Measurements from ENCODE around the gene UBE2F.
"Not testable (repeated sequence)": the region's sequence is repeated elsewhere in the genome, so short reads cannot be mapped to it uniquely, and the experiment has no call there.

Gene UBE2F

GRCh38 chr2:237980087-237980486, 13.3 kb downstream of the UBE2F start:
- no peak for DNase-seq (ENCODE audit: low read depth)

- no peak for DNase-seq (ENCODE audit: low read depth)
Measured at GRCh38 chr2:237980751-237981150, 13.9 kb downstream of the UBE2F start.

- not testable (repeated sequence) for DNase-seq (ENCODE audit: low read depth)
Measured at GRCh38 chr2:237981621-237982020, 14.8 kb downstream of the UBE2F start.

GRCh38 chr2:237982039-237982725, 15.4 kb downstream of the UBE2F start:
- no peak for DNase-seq (ENCODE audit: low read depth)

GRCh38 chr2:237983922-237984321, 17.1 kb downstream of the UBE2F start:
- no peak for DNase-seq (ENCODE audit: low read depth)

GRCh38 chr2:237987268-237987667, 20.5 kb downstream of the UBE2F start:
- no peak for DNase-seq (ENCODE audit: low read depth)

- no peak for DNase-seq (ENCODE audit: low read depth)
Measured at GRCh38 chr2:237993701-237994100, 26.9 kb downstream of the UBE2F start.

GRCh38 chr2:237995036-237995435, 28.2 kb downstream of the UBE2F start:
- no peak for DNase-seq (ENCODE audit: low read depth)

- DNase-seq (ENCODE audit: low read depth), result no peak
Measured at GRCh38 chr2:237996021-237996593, 29.3 kb downstream of the UBE2F start.

- DNase-seq (ENCODE audit: low read depth), result no peak
Measured at GRCh38 chr2:237997521-237997920, 30.7 kb downstream of the UBE2F start.

GRCh38 chr2:237998530-237998929, 31.7 kb downstream of the UBE2F start:
- no peak for DNase-seq (ENCODE audit: low read depth)

GRCh38 chr2:238003234-238004031, 36.6 kb downstream of the UBE2F start:
- DNase-seq (ENCODE audit: low read depth), result no peak

- no peak for DNase-seq (ENCODE audit: low read depth)
Measured at GRCh38 chr2:238004077-238004830, 37.4 kb downstream of the UBE2F start.

- no peak for DNase-seq (ENCODE audit: low read depth)
Measured at GRCh38 chr2:238005528-238005927, 38.7 kb downstream of the UBE2F start.

- DNase-seq (ENCODE audit: low read depth), result no peak
Measured at GRCh38 chr2:238006510-238006909, 39.7 kb downstream of the UBE2F start.

- no peak for DNase-seq (ENCODE audit: low read depth)
Measured at GRCh38 chr2:238007924-238008323, 41.1 kb downstream of the UBE2F start.

GRCh38 chr2:238009563-238009962, 42.7 kb downstream of the UBE2F start:
- DNase-seq (ENCODE audit: low read depth), result no peak

GRCh38 chr2:238010572-238010971, 43.8 kb downstream of the UBE2F start:
- DNase-seq (ENCODE audit: low read depth), result no peak

- no peak for DNase-seq (ENCODE audit: low read depth)
Measured at GRCh38 chr2:238013806-238014205, 47.0 kb downstream of the UBE2F start.

GRCh38 chr2:238015705-238016104, 48.9 kb downstream of the UBE2F start:
- DNase-seq (ENCODE audit: low read depth), result no peak

GRCh38 chr2:238016526-238016925, 49.7 kb downstream of the UBE2F start:
- DNase-seq (ENCODE audit: low read depth), result no peak

GRCh38 chr2:238019962-238020361, 53.1 kb downstream of the UBE2F start:
- DNase-seq (ENCODE audit: low read depth), result no peak

Measured in stimulated activated CD8-positive, alpha-beta memory T cell treated with anti-CD3 and anti-CD28 coated beads, Interleukin-12 subunit alpha, Interleukin-12 subunit beta, amount 100 ng/mL, for 4 hours (primary cell).